GM18526 (cell line): Measurements from ENCODE around the gene OR52M1.

ENCODE experiments used
- POLR2A ChIP-seq: IDR thresholded peaks from 3 replicates; pipeline ENCODE4 v1.6.1; 2011; ENCODE audit not compliant: insufficient read length; ENCODE audit errors: extremely low read depth

OR52M1 gene

DNA sequence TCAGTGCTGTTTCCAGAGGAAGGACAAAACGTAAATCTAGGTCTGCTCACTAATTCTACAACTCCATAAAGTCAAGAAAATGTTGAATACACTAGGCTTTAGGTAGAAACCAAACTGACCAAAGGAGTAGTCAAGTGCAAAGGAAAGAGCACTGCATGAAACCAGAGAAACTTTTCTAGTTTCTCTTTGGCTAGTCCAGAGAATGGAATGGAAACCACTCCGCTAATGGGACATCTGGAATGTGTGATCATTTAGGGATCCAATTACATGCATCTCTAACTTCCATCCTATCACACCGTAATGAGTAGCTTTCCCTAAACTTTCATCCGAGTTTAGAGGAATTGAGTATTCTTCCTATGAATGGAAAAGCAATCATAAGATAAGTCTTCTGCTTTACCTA lies 2.4 kb downstream of the OR52M1 start:
- TF ChIP-seq POLR2A = no peak

DNA sequence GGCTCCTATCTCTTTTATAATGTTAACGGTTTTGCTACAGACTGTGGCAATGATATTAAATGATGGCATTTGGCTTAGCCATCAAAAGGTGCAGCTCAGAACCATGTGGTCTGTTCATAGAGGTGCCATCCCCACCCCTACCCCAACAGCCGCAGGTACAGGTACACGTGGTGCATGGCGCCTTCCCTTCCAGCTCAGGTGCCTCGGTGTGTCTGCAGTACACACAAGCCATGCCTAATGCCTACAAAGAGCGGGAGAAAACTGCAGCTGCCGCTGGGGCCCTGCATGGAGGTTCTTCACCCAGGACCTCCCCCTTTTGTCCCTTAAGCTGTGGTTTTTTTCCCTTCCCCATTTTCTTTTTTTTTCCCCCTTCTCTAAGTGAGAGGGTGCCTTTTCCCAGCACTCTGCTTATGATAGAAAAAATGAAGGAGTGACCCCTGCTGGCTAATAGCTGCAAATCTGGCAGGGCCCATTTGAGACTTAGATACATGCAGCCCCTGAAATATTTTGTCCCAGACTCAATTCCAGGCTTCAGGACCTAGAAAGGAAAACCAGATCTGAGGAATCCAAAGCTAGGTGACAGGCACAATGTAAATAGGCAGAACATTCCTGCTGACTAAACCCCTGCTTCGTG lies 6.5 kb downstream of the OR52M1 start:
- TF ChIP-seq POLR2A = no peak

DNA sequence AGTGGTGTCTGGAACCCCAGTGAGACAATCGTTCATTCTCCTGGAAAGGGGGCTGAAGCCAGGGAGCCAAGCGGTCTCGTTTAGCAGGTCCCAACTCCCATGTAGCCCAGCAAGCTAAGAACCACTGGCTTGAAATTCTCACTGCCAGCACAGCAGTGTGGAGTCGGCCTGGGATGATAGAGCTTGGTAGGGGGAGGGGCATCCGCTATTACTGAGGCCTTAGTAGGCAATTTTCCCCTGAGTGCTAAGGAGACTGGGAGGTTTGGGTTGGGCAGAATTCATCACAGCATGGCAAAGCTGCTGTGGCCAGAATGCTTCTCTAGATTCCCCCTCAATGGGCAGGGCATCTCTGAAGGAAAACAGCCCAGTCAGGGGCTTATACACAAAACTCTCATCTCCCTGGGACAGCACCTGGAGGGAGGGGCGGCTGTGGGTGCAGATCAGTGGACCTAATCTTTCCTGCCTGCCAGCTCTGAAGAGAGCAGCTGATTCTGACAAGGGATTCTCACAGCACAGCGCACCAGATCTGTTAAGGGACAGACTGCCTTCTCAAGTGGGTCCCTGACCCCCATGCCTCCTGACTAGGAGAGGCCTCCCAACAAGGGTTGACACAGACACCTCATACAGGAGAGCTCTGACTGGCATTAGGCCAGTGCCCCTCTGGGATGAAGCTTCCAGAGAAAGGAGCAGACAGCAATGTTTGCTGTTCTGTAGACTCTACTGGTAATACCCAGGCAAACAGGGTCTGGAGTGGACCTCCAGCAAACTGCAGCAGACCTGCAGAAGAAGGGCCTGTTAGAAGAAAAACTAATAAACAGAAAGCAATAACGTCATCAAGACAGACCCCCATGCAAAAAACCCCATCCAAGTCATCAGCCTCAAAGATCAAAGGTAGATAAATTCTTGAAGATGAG lies 14.8 kb downstream of the OR52M1 start:
- no peak for TF ChIP-seq POLR2A

DNA sequence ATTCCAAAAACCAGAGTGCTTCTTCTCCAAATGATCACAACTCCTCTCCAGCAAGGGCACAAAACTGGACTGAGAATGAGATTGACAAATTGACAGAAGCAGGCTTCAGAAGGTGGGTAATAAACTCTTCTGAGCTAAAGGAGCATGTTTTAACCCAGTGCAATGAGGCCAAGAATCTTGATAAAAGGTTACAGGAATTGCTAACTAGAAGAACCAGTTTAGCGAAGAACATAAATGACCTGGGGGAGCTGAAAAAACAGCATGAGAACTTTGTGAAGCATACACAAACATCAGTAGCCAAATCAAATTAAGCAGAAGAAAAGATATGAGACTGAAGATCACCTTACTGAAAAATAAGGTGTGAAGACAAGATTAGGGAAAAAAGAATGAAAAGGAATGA lies 15.5 kb downstream of the OR52M1 start:
- TF ChIP-seq POLR2A = no peak

DNA sequence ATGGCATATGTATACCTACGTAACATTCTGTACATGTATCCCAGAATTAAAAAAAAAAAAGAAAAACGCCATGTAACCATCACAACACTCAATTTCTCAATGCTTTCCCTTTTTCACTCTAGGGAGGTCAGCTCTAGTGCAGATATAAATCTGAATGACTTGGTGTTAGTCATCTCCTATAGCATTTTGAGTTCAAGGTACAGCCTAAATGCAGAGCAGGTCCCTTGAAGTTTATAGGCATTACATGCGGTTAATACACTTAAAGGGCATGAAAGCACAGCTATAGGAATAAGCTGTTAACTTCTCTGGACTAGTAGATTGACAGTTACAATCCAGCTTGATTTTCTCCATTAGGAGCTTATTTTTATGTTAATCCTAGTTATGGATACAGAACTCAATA lies 20.4 kb downstream of the OR52M1 start:
- no peak for TF ChIP-seq POLR2A

DNA sequence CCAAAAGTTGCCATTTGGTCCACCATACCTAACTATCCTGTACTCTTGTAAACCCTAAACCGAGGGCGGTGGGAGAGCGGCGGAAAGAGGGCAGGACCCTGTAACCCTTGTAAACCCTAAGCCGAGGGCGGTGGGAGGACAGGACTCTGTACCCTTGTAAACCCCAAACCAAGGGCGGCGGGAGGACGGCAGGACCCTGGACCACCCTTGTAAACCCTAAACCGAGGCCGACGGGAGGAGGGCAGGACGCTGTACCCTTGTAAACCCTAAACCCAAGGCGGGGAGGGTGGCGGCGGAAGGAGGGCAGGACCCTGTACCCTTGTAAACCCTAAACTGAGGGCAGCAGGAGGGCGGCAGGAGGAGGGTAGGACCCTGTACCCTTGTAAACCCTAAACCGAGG lies 24.1 kb downstream of the OR52M1 start:
- TF ChIP-seq POLR2A = no peak

DNA sequence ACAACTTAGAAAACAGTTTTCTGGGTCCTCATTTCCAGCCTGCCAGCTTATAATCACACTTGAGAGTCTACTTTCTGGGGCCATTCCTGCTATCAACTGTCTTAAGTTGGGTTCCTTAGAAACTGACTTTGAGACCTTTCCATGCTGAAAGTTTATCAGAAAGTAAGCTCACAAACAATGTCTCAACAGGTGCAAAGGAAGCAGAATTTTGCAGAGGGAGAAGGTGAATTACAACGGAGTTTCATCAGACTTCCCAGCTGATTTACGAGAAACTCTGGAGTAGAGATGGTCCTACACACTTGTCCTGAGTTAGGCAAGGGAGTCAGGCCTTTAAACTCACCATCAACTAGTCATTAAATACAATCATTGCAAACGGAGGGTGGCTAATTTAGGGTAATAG lies 31.9 kb downstream of the OR52M1 start:
- no peak for TF ChIP-seq POLR2A

DNA sequence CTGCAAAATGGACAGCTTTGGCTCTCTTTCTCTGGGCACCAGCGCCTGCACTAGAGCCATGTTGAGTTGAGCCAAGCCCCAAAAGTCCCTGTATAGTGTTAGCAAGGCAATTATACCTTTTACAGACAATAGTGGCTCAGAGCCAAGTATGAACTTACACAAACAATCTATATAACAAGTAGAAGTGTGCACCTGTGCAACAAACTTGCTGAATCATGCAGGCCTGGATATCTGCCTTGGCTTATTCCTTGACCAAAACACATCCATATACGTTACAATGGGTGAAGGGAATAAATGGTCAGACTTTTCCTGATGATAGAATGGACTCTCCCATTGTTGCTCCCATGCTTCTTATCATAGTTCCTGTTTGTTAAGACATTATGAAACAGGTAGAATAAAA lies 32.8 kb downstream of the OR52M1 start:
- no peak for TF ChIP-seq POLR2A

DNA sequence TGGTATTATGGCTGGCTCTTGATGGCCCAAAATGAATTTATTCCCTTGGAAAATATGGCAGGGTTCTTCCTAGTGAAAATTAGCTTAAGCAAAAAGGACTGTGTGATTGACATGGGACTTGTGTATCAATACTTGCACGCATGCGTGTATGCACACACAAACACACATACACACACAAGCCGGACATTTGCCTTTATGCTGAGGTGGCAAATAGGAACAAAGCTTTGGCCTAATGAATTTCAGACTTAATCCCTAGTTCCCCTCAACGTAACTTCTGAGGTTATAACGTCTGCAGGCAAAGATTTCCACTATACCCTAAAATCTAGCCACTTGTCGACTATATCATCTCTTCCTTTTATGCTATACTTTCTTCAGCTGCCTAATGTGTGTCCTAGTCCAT lies 33.6 kb downstream of the OR52M1 start:
- no peak for TF ChIP-seq POLR2A

DNA sequence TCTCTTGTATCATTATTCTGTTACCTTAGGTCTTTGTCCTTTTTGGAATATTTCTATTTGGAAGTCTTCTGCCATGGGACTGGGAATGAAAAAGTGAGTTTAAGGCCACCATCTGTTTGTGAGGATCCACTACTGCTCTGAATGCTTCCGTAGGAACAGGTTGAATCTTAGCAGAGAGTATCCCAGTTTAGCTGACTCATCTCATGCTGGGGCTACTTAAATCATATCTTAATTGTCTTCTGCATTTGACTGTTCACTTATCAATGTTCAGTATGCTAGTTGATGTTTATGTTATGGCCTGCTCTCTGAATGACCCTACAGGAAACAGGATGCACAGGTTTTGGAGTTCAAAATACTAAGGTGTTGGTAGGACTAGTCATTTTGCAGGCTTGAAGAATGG lies 35.1 kb downstream of the OR52M1 start:
- no peak for TF ChIP-seq POLR2A

DNA sequence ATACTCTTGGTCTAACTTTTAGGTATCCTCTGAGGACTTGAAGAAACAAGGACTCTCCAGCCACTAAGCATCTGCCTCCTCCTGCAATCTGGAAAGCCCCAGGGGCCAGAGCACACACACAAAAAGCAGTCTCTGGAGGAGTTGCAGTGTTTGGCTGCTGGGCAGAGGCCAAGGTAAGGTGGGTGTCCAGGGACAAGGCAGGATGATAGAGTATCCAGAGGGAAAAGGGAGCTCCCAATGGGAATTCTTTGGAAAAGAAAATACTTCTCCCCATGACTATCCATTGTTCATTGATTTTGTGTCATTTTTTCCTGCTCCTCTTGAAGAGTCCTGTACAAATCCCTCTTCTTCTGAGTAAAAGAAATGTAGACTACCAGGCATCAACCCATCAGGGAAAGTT lies 36.5 kb downstream of the OR52M1 start, which contains the start of gene OR52I2:
OR52I2 (plus strand) TSS at position 301 of the 400 bp plus-strand sequence.
- TF ChIP-seq POLR2A = no peak

DNA sequence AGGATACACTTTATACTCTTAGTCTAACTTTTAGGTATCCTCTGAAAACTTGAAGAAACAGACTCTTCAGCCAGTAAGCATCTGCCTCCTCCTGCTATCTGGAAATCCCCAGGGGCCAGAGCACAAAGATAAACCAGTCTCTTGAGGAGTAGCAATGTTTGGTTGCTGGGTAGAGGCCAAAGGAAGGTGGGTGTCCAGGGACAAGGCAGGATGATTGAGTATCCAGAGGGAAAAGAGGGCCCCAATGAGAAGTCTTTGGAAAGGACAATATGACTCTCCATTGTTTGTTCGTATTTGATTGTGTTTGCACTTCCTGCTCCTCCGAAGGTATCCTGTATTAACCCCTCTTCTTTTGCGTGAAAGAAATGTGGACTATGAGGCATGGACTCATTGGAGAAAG lies 44.0 kb downstream of the OR52M1 start:
- TF ChIP-seq POLR2A = no peak

DNA sequence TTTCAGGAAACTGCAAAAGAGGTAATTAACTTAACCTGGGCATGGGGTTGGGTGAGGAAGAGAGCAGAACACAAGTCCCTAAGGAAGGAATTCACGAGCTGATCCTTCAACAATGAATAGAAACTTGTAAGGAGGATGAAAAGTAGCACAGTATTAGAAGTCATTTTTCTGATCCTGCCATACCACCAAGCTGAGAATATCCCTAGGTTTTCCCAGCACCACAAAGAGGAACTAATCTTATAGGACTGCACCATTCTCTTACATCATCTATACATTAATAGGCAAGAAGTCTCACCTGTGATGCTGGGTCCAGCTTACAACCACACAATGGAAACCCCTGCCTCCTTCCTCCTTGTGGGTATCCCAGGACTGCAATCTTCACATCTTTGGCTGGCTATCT lies 48.7 kb downstream of the OR52M1 start, which contains the start of gene OR52I1:
OR52I1 (plus strand) TSS at position 301 of the 400 bp plus-strand sequence; CDS start at position 301, 0 bp downstream.
- TF ChIP-seq POLR2A = no peak
